Endothelial cell of umbilical vein (primary cell): ENCODE data around the gene PRRC2A. TPM values are rescaled to one million over a fixed set of nuclear protein-coding genes. Genes with fewer than 3 reads are reported as not detected.

Source experiments
- BruUV-seq: library from RNA; stranded (reverse); fragments of 400-500 nt; replicated peaks from 2 replicates; lab custom pipeline; 2021; lab: Mats Ljungman, UMichigan
- CTCF ChIA-PET: fragments of 300-600, 350-600 bp; sonication (Branson Sonifier 250); formaldehyde crosslinking; loops from one replicate; lab custom pipeline; 2021; ENCODE audit warnings: antibody characterized with exemption, inconsistent platforms; lab: Charles Lee
- POLR2A ChIA-PET: fragments of 300-600, 350-600 bp; sonication (Branson Sonifier 250); formaldehyde crosslinking; loops from one replicate; lab custom pipeline; 2021; ENCODE audit warnings: antibody characterized with exemption, inconsistent platforms; lab: Charles Lee
- DNase-seq: peaks from one replicate; pipeline ENCODE4 v3.0.0-alpha.2; 2011; ENCODE audit warnings: low read depth, low spot score
- FAIRE-seq: peaks from 2 replicates; lab custom pipeline; 2011; peaks lifted over from hg19 to GRCh38; lab: Jason Lieb, UNC
- H2AFZ ChIP-seq: 2 replicates; pipeline ENCODE4 v1.6.0; 2012; ENCODE audit warnings: low read depth, low read length, control low read depth, inconsistent platforms
- H3K27ac ChIP-seq: 2 replicates; pipeline ENCODE4 v1.5.1; 2011; ENCODE audit warnings: low read depth, mild to moderate bottlenecking, control low read depth, low read length, moderate library complexity; ENCODE audit not compliant: insufficient read depth
- H3K27me3 ChIP-seq, 2 experiments: 2 replicates each; pipeline versions ENCODE4 v1.6.0 to v1.6.1; 2011; ENCODE audit warnings: low read length in 2 of 2, mixed read lengths in 1 of 2; ENCODE audit not compliant: control insufficient read depth in 2 of 2, insufficient read depth in 2 of 2
- H3K36me3 ChIP-seq, 2 experiments: 2 replicates in 1 of 2; 3 replicates in 1 of 2; pipeline ENCODE4 v1.5.1; 2011; ENCODE audit warnings: low read length in 2 of 2, mild to moderate bottlenecking in 1 of 2, moderate library complexity in 1 of 2; ENCODE audit not compliant: control insufficient read depth in 2 of 2, insufficient read depth in 2 of 2; ENCODE audit errors: extremely low read depth in 1 of 2
- H3K4me1 ChIP-seq: 3 replicates; pipeline ENCODE4 v1.5.1; 2011; ENCODE audit warnings: mild to moderate bottlenecking, low read length; ENCODE audit not compliant: control insufficient read depth, insufficient read depth; ENCODE audit errors: extremely low read depth
- H3K4me2 ChIP-seq: 2 replicates; pipeline ENCODE4 v1.6.1; 2011; ENCODE audit warnings: low read length, control low read depth, mixed read lengths; ENCODE audit not compliant: insufficient read depth
- H3K4me3 ChIP-seq, 3 experiments: fragments of 200-600 bp in 1 of 3; sonication (generic), shearing (Covaris generic) in 1 of 3; replicated peaks in 1 of 3; 2 replicates each; pipeline ENCODE4 v1.5.1; 2011 to 2016; ENCODE audit warnings: control low read depth in 3 of 3, low read length in 3 of 3, mild to moderate bottlenecking in 2 of 3, inconsistent platforms in 1 of 3, low read depth in 1 of 3, moderate library complexity in 1 of 3; ENCODE audit not compliant: insufficient read depth in 1 of 3
- H3K79me2 ChIP-seq: 2 replicates; pipeline ENCODE4 v1.6.0; 2012; ENCODE audit warnings: low read length, inconsistent platforms; ENCODE audit not compliant: control insufficient read depth, insufficient read depth
- H3K9ac ChIP-seq: replicated peaks from 2 replicates; pipeline ENCODE3; 2011; ENCODE audit warnings: low read length, control low read depth; ENCODE audit not compliant: insufficient read depth; ENCODE audit errors: extremely low read depth
- H3K9me1 ChIP-seq: replicated peaks from 3 replicates; pipeline ENCODE4 v1.6.0; 2011; ENCODE audit warnings: mild to moderate bottlenecking, low read length; ENCODE audit not compliant: control insufficient read depth, insufficient read depth; ENCODE audit errors: extremely low read depth
- H3K9me3 ChIP-seq: replicated peaks from 2 replicates; pipeline ENCODE4 v1.5.1; 2012; ENCODE audit warnings: low read length, inconsistent platforms; ENCODE audit not compliant: control insufficient read depth, insufficient read depth
- H4K20me1 ChIP-seq: replicated peaks from 2 replicates; pipeline ENCODE3; 2011; ENCODE audit warnings: mild to moderate bottlenecking, low read length; ENCODE audit not compliant: control insufficient read depth, insufficient read depth; ENCODE audit errors: extremely low read depth
- EZH2 ChIP-seq: IDR thresholded peaks from 2 replicates; pipeline ENCODE4 v1.6.1; 2012; ENCODE audit warnings: borderline replicate concordance, low read depth, mild to moderate bottlenecking, moderate library complexity, low read length, inconsistent platforms; ENCODE audit not compliant: severe bottlenecking
- FOS ChIP-seq: IDR thresholded peaks from 2 replicates; pipeline ENCODE4 v1.6.1; 2011; ENCODE audit warnings: mild to moderate bottlenecking, low read length, moderate library complexity, borderline replicate concordance; ENCODE audit not compliant: insufficient read depth
- GATA2 ChIP-seq: IDR thresholded peaks from 2 replicates; pipeline ENCODE4 v1.7.0; 2011; ENCODE audit warnings: low read depth, mild to moderate bottlenecking, moderate library complexity, mixed read lengths, low read length; ENCODE audit not compliant: insufficient read length, insufficient read depth
- JUN ChIP-seq: IDR thresholded peaks from 2 replicates; pipeline ENCODE4 v1.6.1; 2011; ENCODE audit warnings: borderline replicate concordance, low read depth; ENCODE audit not compliant: insufficient read length, insufficient read depth
- MAX ChIP-seq: IDR thresholded peaks from 2 replicates; pipeline ENCODE4 v1.6.1; 2011; ENCODE audit not compliant: insufficient read depth, insufficient read length
- MYC ChIP-seq: IDR thresholded peaks from one replicate; pipeline ENCODE4 v1.6.1; 2011; ENCODE audit warnings: mild to moderate bottlenecking, low read depth, low read length
- POLR2A ChIP-seq: IDR thresholded peaks from 2 replicates; pipeline ENCODE4 v1.6.1; 2012; ENCODE audit warnings: low read depth, mild to moderate bottlenecking, control low read depth, low read length
- POLR2AphosphoS5 ChIP-seq: IDR thresholded peaks from 2 replicates; pipeline ENCODE4 v1.6.1; 2012; ENCODE audit warnings: low read depth, mild to moderate bottlenecking, control low read depth, low read length, moderate library complexity; ENCODE audit not compliant: insufficient read depth
- dilution Hi-C: fragments of 300-500 bp; cut with MboI; formaldehyde crosslinking; loops from one replicate; pipeline ENCODE4 v1.15.0; 2019; ENCODE audit warnings: low sequenced_read_pairs; ENCODE audit not compliant: extremely low pct_ligation_motif_present
- intact Hi-C: fragments of 100-400 bp; cut with micrococcal nuclease; formaldehyde crosslinking; loops from one replicate; pipeline ENCODE4 v1.10.0; 2022
- polyA plus RNA-seq, 4 experiments: library from polyadenylated mRNA; depleted of rRNA in 3 of 4; stranded (reverse) in 3 of 4; unstranded in 1 of 4; fragments of >200 nt; gene quantifications; 2 replicates each; pipeline versions ENCODE4 v1.2.1 to v1.2.3, GENCODE V29; 2011 to 2012; ENCODE audit warnings: missing spikeins in 1 of 4
- total RNA-seq: library from RNA; stranded (reverse); gene quantifications from 2 replicates; pipeline ENCODE4 v1.2.3, GENCODE V29; 2021
- TF ChIP-seq, protein P1 (sequence below), 2 donors: IDR thresholded peaks; 1 replicate in 1 of 2; 2 replicates in 1 of 2; pipeline ENCODE4 v1.5.1; 2011; ENCODE audit warnings: low read length in 2 of 2, mild to moderate bottlenecking in 2 of 2, moderate library complexity in 2 of 2, control low read depth in 1 of 2, inconsistent platforms in 1 of 2, low read depth in 1 of 2; ENCODE audit not compliant: insufficient read depth in 1 of 2; ENCODE audit errors: extremely low read depth in 1 of 2

PRRC2A gene
- total and polyA plus RNA-seq, 2 donors (not counting 3 experiments of a cell fraction or from before 2014, with no cell fraction given): 88.4 to 229 TPM

GRCh38 chr6:31677955-31678354 lies 57.4 kb downstream of the PRRC2A start:
- no peak for FAIRE-seq
- Histone ChIP-seq H3K27ac (no peak overlapping the region), H3K9me3 (no peaks in the 10 kb centered on the region), H3K9ac (no peak overlapping the region), H3K79me2 (no peaks in the 10 kb centered on the region), H2AFZ (no peak overlapping the region), H3K9me1 (no peaks in the 10 kb centered on the region), H3K4me1 (peaks cover 8% of the 10 kb centered on the region), H3K4me2 (no peak overlapping the region), H3K4me3 (no peak overlapping the region), H3K36me3 (peaks cover 0 to 6% of the 10 kb centered on the region in 2 experiments), H4K20me1 (no peaks in the 10 kb centered on the region), H3K27me3 (no peaks in the 10 kb centered on the region)
- ChIA-PET POLR2A (no interaction called here), CTCF (interaction anchor here (1.1 to 1.2 kb wide), 4 partner anchors 92 to 274 kb away, joined by 3 to 5 read pairs (median 4); no protein-coding TSS in a partner anchor)
- BruUV-seq: no TSS peak
- intact Hi-C loops: no loop called here
- dilution Hi-C loops: no loop called here
- no peak for DNase-seq
- no peak for TF ChIP-seq FOS
- TF ChIP-seq JUN: no peak
- TF ChIP-seq MYC: no peak
- TF ChIP-seq, protein P1, sequence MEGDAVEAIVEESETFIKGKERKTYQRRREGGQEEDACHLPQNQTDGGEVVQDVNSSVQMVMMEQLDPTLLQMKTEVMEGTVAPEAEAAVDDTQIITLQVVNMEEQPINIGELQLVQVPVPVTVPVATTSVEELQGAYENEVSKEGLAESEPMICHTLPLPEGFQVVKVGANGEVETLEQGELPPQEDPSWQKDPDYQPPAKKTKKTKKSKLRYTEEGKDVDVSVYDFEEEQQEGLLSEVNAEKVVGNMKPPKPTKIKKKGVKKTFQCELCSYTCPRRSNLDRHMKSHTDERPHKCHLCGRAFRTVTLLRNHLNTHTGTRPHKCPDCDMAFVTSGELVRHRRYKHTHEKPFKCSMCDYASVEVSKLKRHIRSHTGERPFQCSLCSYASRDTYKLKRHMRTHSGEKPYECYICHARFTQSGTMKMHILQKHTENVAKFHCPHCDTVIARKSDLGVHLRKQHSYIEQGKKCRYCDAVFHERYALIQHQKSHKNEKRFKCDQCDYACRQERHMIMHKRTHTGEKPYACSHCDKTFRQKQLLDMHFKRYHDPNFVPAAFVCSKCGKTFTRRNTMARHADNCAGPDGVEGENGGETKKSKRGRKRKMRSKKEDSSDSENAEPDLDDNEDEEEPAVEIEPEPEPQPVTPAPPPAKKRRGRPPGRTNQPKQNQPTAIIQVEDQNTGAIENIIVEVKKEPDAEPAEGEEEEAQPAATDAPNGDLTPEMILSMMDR (IDR thresholded peaks at IDR 0.05; ENCODE audit: extremely low read depth in 1 of 2, insufficient read depth in 1 of 2, low read depth in 1 of 2, low read length in 2 of 2): no peak
- TF ChIP-seq GATA2: no peak
- no peak for TF ChIP-seq EZH2
- TF ChIP-seq POLR2AphosphoS5: no peak
- TF ChIP-seq MAX: no peak
- no peak for TF ChIP-seq POLR2A
